ENCODE results near the gene PLA2G2A. TPM values are rescaled to one million over a fixed set of nuclear protein-coding genes. Genes with fewer than 3 reads are reported as not detected.

Gene PLA2G2A
- total RNA-seq, 3 donors from 2014 or later = 0.24 TPM; not detected in 2

- Mint-ChIP-seq H3K4me3 (no peak overlapping the region), H3K27me3 (ENCODE audit: low read depth) (peaks cover 23% of the 10 kb centered on the region), H3K4me1 (ENCODE audit: low read depth) (no peaks in the 10 kb centered on the region), H3K36me3 (ENCODE audit: insufficient read depth) (no peaks in the 10 kb centered on the region), H3K9me3 (no peaks in the 10 kb centered on the region)
- DNase-seq (no peak), ATAC-seq (no peak)
These were observed 2.3 kb upstream of the PLA2G2A start for GRCh38 chr1:19981507-19982312.

- Mint-ChIP-seq H3K9me3 (no peaks in the 10 kb centered on the region), H3K4me1 (ENCODE audit: low read depth) (no peaks in the 10 kb centered on the region), H3K36me3 (ENCODE audit: insufficient read depth) (no peaks in the 10 kb centered on the region), H3K27me3 (ENCODE audit: low read depth) (peaks cover 27% of the 10 kb centered on the region), H3K4me3 (no peak overlapping the region)
- no peak for ATAC-seq
- DNase-seq = no peak
These were observed 1.7 kb upstream of the PLA2G2A start for GRCh38 chr1:19981170-19981506.

- Mint-ChIP-seq H3K9me3 (no peaks in the 10 kb centered on the region), H3K36me3 (ENCODE audit: insufficient read depth) (no peaks in the 10 kb centered on the region), H3K27me3 (ENCODE audit: low read depth) (peaks cover 28% of the 10 kb centered on the region), H3K4me3 (no peak overlapping the region), H3K4me1 (ENCODE audit: low read depth) (no peaks in the 10 kb centered on the region)
- DNase-seq = no peak
- no peak for ATAC-seq
These were observed 896 bp upstream of the PLA2G2A start for GRCh38 chr1:19980314-19980713.

- DNase-seq (no peak), ATAC-seq (no peak)
- Mint-ChIP-seq H3K27me3 (ENCODE audit: low read depth) (peaks cover 29% of the 10 kb centered on the region), H3K36me3 (ENCODE audit: insufficient read depth) (no peaks in the 10 kb centered on the region), H3K4me3 (no peak overlapping the region), H3K9me3 (no peaks in the 10 kb centered on the region), H3K4me1 (ENCODE audit: low read depth) (peaks cover 2% of the 10 kb centered on the region)
These were observed 1.3 kb downstream of the PLA2G2A start for GRCh38 chr1:19978143-19978542.

- Mint-ChIP-seq H3K4me1 (ENCODE audit: low read depth) (peaks cover 2% of the 10 kb centered on the region), H3K36me3 (ENCODE audit: insufficient read depth) (no peaks in the 10 kb centered on the region), H3K27me3 (ENCODE audit: low read depth) (peaks cover 25% of the 10 kb centered on the region), H3K4me3 (no peak overlapping the region), H3K9me3 (no peaks in the 10 kb centered on the region)
- ATAC-seq = no peak
- DNase-seq = no peak
These were observed 3.0 kb downstream of the PLA2G2A start for GRCh38 chr1:19976317-19977003.

GRCh38 chr1:19975423-19976193, 3.8 kb downstream of the PLA2G2A start:
- DNase-seq = no peak
- no peaks in the 10 kb centered on the region for H3K36me3 Mint-ChIP-seq (ENCODE audit: insufficient read depth)
- H3K4me1 Mint-ChIP-seq (ENCODE audit: low read depth) = peaks cover 2% of the 10 kb centered on the region
- no peaks in the 10 kb centered on the region for H3K9me3 Mint-ChIP-seq
- H3K27me3 Mint-ChIP-seq (ENCODE audit: low read depth) = peaks cover 30% of the 10 kb centered on the region
- no peak overlapping the region for H3K4me3 Mint-ChIP-seq
- ATAC-seq = no peak

- H3K27me3 Mint-ChIP-seq (ENCODE audit: low read depth) = peaks cover 32% of the 10 kb centered on the region
- H3K4me1 Mint-ChIP-seq (ENCODE audit: low read depth) = peaks cover 2% of the 10 kb centered on the region
- no peaks in the 10 kb centered on the region for H3K9me3 Mint-ChIP-seq
- ATAC-seq = peak; percentile 71 to 77
- DNase-seq = no peak
- H3K4me3 Mint-ChIP-seq = no peak overlapping the region
- H3K36me3 Mint-ChIP-seq (ENCODE audit: insufficient read depth) = no peaks in the 10 kb centered on the region
These were observed 4.5 kb downstream of the PLA2G2A start for GRCh38 chr1:19974822-19975416.

GRCh38 chr1:19973616-19974015, 5.8 kb downstream of the PLA2G2A start:
- Mint-ChIP-seq H3K4me1 (ENCODE audit: low read depth) (peaks cover 2% of the 10 kb centered on the region), H3K27me3 (ENCODE audit: low read depth) (peaks cover 25% of the 10 kb centered on the region), H3K9me3 (no peaks in the 10 kb centered on the region), H3K4me3 (no peak overlapping the region), H3K36me3 (ENCODE audit: insufficient read depth) (no peaks in the 10 kb centered on the region)
- DNase-seq (no peak), ATAC-seq (no peak)

GRCh38 chr1:19971664-19972063, 7.8 kb downstream of the PLA2G2A start:
- Mint-ChIP-seq H3K27me3 (ENCODE audit: low read depth) (peaks cover 26% of the 10 kb centered on the region), H3K36me3 (ENCODE audit: insufficient read depth) (no peaks in the 10 kb centered on the region), H3K4me3 (no peak overlapping the region), H3K4me1 (ENCODE audit: low read depth) (peaks cover 2% of the 10 kb centered on the region), H3K9me3 (no peaks in the 10 kb centered on the region)
- no peak for ATAC-seq
- no peak for DNase-seq

- ATAC-seq (no peak), DNase-seq (no peak)
- H3K4me3 Mint-ChIP-seq = no peak overlapping the region
- no peaks in the 10 kb centered on the region for H3K36me3 Mint-ChIP-seq (ENCODE audit: insufficient read depth)
- H3K9me3 Mint-ChIP-seq = no peaks in the 10 kb centered on the region
- peaks cover under 1% of the 10 kb centered on the region for H3K4me1 Mint-ChIP-seq (ENCODE audit: low read depth)
- H3K27me3 Mint-ChIP-seq (ENCODE audit: low read depth) = peaks cover 23% of the 10 kb centered on the region
These were observed 9.3 kb downstream of the PLA2G2A start for GRCh38 chr1:19969898-19970660.

- H3K4me1 Mint-ChIP-seq (ENCODE audit: low read depth) = no peaks in the 10 kb centered on the region
- H3K4me3 Mint-ChIP-seq = no peak overlapping the region
- DNase-seq (no peak), ATAC-seq (no peak)
- H3K9me3 Mint-ChIP-seq = no peaks in the 10 kb centered on the region
- no peaks in the 10 kb centered on the region for H3K36me3 Mint-ChIP-seq (ENCODE audit: insufficient read depth)
- peaks cover 39% of the 10 kb centered on the region for H3K27me3 Mint-ChIP-seq (ENCODE audit: low read depth)
These were observed 11.6 kb downstream of the PLA2G2A start for GRCh38 chr1:19967808-19968207.

- no peaks in the 10 kb centered on the region for H3K4me1 Mint-ChIP-seq (ENCODE audit: low read depth)
- no peak overlapping the region for H3K4me3 Mint-ChIP-seq
- no peaks in the 10 kb centered on the region for H3K9me3 Mint-ChIP-seq
- H3K27me3 Mint-ChIP-seq (ENCODE audit: low read depth) = peaks cover 42% of the 10 kb centered on the region
- no peaks in the 10 kb centered on the region for H3K36me3 Mint-ChIP-seq (ENCODE audit: insufficient read depth)
- ATAC-seq (no peak), DNase-seq (no peak)
These were observed 14.9 kb downstream of the PLA2G2A start for GRCh38 chr1:19964542-19964941.

GRCh38 chr1:19963636-19964035, 15.8 kb downstream of the PLA2G2A start:
- DNase-seq (no peak), ATAC-seq (no peak)
- Mint-ChIP-seq H3K4me3 (no peak overlapping the region), H3K27me3 (ENCODE audit: low read depth) (peaks cover 42% of the 10 kb centered on the region), H3K9me3 (no peaks in the 10 kb centered on the region), H3K36me3 (ENCODE audit: insufficient read depth) (no peaks in the 10 kb centered on the region), H3K4me1 (ENCODE audit: low read depth) (no peaks in the 10 kb centered on the region)

GRCh38 chr1:19960591-19960990, 18.8 kb downstream of the PLA2G2A start:
- H3K4me1 Mint-ChIP-seq (ENCODE audit: low read depth) = no peaks in the 10 kb centered on the region
- H3K36me3 Mint-ChIP-seq (ENCODE audit: insufficient read depth) = no peaks in the 10 kb centered on the region
- no peak overlapping the region for H3K4me3 Mint-ChIP-seq
- DNase-seq (no peak), ATAC-seq (no peak)
- peaks cover 39% of the 10 kb centered on the region for H3K27me3 Mint-ChIP-seq (ENCODE audit: low read depth)
- no peaks in the 10 kb centered on the region for H3K9me3 Mint-ChIP-seq
